Stimulated activated CD8-positive, alpha-beta memory T cell treated with anti-CD3 and anti-CD28 coated beads, Interleukin-12 subunit alpha, Interleukin-12 subunit beta, amount 100 ng/mL, for 4 hours (primary cell): ENCODE measurements around the gene DCAF12.

ENCODE experiments used
- DNase-seq: peaks from one replicate; pipeline ENCODE4 v3.0.0-alpha.2; 2020; ENCODE audit warnings: low read depth

Gene DCAF12

DNA sequence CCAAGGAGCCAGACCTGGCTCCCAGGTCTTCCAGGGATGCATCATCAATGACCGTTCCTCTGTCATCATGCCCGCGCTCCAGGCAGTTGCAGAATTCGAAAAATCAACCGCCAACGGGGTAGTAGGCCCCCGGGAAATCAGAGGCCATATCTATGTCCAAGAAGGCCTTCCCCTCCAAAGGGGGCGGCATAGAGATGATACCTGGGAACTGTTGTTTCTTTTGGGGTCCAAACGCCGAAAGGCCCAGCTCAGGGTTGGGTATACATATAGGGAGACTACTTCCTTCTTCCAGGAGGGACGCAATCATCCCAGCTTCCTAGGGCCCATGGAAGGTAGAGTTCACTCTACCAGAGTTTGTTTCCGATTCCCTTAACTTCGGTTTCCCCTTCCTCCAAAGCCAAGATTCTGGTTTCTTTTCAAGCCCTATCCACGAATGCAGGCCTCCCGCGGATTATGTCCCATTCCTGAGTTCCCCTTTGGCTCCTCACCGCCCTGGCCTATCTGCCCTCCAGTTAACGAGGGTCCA is 754 bp downstream of the DCAF12 start:
- DNase-seq, result no peak

DNA sequence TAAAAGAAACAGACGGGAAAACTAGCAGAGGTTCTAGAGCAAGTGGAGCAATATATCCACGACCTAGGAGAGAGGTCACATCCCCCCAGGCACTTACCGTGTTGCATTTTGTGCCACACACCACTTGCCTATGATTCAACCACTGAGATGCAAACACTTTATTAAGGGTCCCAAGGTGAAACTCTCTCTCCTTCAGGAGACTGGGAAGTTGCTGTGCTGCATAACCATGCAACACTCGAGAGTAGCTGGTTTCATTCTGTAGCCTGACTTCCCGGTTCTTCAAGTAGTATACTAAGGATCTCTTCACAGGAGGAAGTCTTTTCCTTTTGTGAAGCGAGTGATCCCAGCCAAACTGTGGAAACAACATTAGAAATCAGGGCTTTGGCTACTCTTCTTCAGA is 1.6 kb downstream of the DCAF12 start:
- DNase-seq, result no peak

DNA sequence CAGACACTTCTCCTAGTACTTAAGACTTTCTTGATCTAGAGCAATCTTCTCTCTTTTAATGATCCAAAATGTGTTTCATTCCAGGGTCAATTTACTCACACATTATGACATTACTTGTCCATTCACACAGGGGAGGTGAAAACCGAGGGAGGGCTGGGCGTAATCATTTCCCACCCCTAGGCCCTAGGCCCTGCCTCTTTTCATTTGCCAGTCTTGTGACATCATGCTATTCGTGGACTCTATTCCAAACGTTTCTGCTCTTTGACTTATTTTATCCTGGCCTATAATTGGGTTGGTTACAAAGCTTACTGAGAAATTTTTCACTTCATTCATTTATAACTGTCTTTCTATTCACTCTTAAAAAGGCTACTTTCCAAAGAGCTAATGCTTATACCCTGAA is 2.4 kb downstream of the DCAF12 start:
- DNase-seq, result no peak

DNA sequence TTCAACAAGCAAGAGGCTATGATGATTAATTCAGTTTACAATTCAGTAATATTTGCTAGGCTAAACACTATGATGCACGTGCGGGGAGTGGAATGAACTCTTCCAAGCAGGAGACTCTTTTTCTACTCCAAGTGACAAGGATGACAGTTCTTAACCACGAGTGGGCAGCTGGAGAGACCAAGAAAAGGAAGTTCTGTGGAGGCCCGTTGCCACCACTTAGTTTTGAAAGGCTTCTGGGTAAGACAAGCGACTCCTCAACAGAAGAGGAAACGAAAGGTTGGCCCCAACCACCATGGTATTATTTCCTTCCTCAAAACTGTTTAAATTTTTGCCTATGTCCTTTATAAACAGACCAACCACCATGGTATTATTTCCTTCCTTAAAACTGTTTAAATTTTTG is 2.8 kb downstream of the DCAF12 start:
- DNase-seq, result no peak

DNA sequence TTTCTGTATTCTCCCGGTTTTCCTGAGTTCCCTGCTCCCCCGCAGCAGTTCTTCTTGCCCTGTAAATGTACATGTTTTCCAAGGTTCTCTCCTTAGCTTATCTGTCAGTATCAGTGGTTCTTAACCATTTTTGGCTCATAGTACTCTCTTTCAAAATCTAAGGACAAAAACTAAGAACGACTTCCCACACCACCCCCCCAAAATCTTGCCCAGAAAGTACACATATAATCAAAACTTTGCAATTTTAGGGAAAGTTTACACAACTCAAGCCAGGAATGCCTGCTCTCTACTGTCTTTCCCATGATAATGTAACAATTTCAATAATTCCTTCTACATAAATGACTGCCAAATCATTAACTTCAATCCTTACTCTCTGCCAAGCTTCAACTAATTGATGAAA is 4.5 kb downstream of the DCAF12 start:
- no peak for DNase-seq

DNA sequence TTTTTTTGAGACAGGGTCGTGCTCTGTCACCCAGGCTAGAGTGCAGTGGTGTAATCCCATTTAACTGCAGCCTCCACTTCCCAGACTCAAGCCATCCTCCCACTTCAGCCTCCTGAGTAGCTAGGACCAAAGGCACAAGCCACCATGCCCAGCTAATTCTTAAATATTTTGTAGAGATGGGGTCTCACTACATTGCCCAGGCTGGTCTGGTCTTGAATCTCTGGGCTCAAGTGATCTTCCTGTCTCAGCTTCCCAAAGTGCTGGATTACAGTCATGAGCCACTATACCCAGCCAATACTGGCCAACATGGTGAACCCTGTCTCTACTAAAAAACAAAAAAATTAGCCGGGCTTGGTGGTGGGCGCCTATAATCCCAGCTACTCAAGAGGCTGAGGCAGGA is 6.8 kb downstream of the DCAF12 start:
- no peak for DNase-seq

DNA sequence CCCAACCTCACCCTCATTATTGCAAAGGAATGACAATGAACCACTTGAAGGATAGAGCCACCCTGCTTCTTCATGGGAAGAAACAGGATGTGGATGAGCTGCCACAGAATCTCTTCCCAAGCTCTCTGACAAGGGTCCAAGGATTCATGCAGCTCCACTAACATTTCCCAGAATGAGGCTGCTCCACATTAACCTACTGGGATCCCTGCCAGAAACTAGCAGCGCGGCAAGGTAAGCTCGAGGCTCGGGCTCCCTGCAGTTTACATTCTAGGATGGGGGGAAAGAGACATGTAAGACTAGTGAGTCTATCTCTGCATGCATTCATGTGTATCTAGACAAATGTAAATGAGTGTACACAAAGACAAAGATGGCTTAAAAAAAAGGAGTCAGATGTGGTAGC is 12.1 kb downstream of the DCAF12 start:
- no peak for DNase-seq

DNA sequence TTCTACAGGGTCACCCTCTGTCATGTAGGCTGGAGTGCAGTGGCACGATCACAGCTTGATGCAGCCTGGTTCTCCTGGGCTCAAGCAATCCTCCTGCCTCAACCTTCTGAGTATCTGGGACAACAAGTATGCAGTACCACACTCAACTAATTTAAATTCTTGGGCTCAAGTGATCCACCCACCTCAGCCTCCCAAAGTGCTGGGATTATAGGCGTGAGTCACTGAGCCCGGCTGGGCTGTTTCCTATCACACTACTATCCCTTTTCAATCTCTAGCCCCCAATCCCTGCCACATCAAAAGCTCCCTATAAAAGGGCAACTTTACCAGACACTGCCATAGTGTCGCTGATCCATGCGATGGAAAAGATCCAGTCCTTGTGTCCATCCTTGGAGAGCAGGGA is 20.4 kb downstream of the DCAF12 start:
- DNase-seq, result no peak

DNA sequence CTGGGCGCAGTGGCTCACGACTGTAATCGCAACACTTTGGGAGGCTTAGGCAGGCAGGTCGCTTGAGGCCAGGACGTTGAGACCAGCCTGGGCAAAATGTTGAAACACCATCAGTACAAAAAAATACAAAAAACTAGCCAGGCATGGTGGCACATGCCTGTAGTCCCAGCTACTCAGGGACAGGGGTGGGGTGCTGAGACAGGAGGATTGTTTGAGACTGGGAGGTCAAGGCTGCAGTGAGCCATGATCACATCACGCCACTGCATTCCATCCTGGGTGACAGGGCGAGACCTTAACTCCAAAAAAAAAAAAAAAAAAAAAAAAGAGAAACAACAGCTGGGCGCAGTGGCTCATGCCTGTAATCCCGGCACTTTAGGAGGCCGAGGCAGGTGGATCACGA is 23.7 kb downstream of the DCAF12 start:
- no peak for DNase-seq

DNA sequence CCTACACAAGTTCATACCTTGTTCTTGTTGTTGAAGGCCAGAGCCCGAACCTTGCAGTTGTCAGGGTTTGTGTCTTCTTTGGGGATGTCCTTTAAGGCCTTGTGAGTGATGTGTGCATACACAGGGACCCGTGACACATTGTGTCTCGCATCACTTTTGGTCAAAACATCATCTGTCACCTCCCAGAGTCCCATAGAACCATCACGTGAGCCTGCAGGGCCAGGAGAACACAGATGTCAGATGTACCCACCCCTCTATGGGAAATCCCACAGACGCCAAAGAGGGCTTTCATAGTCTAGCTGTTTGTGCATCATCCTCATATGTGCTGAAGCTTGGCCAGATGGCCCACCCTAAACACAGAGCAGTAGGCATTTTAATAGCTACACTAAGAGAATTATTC is 28.2 kb downstream of the DCAF12 start:
- DNase-seq, result no peak

DNA sequence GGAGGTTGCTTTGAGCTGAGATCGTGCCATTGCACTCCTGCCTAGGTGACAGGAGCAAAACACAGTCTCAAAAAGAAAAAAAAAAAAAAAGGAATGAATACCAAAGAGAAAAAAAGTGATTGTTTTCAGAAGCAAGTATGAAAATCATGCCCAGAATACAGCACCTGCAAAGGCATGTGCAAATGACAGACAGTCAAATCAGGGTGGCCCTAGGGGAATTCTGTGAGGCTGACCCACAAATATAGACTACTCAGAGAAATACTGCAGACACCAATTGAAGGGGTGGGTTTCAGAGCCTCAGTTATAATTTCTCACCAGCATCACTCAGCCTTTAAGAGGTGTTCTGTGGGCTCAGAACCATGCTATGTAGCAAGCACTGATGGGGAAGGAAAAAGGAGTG is 28.6 kb downstream of the DCAF12 start:
- no peak for DNase-seq

DNA sequence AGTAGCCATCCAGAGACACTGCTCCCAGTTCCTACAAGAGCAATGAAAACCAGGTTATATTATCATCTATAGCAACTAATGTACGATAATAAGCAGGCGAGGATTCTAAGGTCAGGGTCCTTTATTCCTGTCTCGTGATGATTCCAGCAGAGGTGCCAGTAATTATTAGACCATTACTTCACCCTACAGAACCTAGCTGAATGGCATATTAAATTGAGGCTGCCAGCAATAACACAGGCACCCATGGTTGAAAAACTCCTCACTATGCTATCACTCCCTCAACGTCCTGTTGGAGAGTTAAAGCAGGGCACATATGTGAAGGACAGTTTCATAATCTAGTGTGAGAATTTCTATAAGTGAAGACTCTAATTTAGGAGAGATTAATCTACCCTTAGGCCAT is 29.7 kb downstream of the DCAF12 start:
- no peak for DNase-seq

DNA sequence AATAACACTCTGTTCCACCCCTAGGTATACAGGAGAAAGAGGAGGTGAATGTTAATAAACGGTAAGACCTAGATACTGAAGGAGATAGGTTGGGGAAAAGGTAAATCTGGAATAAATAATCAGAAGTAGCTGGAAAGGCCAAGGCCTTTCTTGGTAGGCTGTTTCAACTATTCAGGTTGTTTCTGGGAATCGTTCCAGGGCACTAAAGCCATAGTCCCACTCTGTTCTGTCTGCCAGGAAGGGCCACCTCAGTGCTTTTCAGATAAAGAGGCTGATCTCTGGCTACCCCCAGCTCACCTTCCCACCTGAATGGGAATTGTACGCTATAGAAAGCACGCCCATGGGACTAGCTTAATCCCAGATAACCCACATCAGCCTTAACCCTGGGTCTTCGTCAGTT is 32.9 kb downstream of the DCAF12 start:
- DNase-seq, result no peak

DNA sequence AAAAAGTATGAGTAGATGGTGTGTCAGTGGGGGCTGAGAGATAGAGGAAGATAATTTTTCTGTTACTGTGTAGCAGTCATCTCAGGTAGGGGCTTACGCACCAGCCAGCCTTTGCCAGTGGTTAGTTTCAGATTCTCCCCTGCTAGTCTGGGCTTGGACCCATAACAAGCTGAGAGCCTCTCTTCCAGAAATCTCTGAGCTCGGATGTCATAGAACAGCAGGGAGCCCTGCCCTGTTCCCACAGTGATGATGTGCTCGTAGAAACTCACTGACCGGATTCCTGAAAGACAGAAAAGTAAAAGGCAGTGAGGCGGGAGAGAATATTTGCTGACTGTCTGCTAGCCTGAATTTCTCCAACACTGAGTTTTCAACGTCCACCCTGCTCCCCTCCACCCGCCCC is 37.2 kb downstream of the DCAF12 start:
- no peak for DNase-seq

DNA sequence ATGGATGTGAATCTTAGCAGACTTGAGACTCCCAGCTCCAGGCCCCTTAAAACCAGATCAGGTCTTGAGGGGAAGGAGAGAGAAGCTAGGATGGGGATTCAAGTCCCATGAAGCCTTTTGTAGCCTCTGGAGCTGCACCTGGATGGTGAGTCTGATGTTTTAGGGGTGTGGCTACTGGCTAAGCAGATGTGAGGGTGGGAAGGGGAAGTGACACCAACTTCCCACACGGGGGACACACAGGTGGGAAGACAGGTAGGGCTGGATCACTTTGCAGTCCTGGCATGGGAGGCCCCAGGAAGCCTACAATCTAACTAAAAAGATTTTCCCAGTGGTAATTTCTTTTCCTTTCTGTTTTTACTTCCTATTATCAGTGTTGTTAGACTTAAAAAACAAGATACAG is 39.1 kb downstream of the DCAF12 start:
- DNase-seq, result no peak

DNA sequence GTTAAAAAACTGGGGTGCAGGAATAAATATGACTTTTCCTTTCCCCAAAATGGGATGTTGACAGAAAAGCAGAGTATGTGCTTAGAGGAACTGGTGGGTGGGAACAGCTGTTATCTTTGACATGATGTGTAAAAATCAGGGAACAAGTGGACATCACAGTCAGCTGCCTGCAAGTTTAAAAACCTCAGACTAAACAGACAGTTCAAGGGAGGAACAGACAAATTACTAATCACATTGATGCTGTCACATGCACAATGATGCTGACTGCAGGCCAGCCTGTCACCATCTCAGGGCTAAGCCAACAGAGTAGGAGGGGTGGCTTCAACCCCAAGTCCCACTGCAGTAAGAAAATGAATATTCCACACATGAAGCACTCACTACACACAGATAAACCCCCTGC is 39.6 kb downstream of the DCAF12 start:
- no peak for DNase-seq

DNA sequence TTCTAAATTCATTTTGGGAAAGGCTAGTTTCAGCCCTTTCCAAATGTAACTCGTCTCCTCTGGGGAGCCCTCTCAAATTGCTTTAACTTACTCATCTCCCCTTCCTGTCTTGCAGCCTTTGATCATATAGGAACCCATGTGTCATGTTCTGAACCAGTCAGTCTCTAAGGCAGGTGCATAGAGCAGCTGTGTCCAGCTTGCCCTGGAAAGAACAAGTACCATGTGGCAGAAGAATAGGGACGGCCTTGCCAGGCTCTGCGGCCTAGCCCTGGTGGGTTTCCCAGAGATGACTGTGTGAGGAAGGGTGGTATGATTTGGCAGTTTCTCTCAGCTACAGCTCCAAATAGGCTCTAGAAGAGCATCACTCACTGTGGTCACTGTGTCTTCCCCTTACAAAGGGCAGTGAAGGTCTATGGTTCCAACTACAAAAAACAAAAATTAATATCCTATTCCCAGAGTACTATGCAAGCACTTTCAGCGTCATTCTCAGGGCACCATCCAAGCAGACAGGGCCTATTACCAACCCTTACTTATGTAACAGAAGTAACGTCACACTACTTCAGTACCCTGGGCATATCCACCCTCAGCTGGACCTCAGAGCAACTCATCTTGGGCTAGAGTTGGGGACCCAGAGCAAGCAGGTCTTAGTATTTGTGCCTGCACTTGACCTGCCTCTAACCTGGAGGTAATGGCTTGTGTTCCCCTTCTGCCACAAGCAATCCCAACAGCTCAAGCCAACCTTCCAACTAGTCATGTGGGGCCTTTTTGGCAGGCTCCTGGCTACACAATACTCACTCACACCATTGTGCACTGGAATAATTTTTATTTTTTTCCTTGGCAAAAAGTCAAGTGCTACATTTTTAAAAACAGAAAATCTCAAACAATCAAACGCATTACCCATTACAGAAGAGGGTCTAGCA is 40.7 kb downstream of the DCAF12 start:
- DNase-seq, result no peak

DNA sequence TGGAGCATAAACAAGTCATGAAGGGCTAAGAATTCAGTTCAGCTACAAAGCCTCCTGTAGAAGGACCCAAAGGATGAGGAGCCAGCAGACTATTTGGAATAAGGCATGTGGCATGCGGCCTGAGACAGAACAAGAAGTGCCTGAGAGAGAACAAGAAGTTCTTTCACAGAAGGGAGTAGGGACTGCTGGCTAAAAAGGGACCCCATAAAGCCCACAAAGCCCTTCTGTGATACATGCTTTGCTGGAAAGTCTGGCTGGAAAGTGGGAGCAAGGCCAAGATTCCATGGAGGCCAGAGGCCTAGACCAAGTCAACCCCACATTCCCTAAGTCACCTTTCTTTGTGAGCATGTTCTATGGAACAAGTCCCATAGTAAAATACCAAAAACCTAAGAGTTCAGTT is 41.9 kb downstream of the DCAF12 start:
- no peak for DNase-seq

DNA sequence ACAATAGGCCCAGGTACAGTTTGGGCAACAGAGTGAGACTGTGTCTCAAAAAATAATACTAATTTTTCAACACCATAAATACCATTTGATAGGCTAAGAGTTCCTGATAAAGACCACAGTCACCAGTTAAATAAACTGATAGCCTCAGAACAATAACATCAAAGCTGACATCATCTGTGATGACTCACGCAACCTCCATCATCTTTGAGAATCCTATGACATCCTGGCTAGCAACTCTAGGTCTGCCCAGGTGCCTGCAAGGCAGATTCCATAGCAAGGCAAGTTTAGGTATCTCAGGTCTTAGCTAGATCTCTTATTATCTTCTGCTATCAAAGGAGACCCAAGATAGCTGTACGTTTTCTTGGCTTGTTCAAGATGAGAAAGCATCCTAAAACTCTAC is 47.3 kb downstream of the DCAF12 start:
- DNase-seq, result no peak

DNA sequence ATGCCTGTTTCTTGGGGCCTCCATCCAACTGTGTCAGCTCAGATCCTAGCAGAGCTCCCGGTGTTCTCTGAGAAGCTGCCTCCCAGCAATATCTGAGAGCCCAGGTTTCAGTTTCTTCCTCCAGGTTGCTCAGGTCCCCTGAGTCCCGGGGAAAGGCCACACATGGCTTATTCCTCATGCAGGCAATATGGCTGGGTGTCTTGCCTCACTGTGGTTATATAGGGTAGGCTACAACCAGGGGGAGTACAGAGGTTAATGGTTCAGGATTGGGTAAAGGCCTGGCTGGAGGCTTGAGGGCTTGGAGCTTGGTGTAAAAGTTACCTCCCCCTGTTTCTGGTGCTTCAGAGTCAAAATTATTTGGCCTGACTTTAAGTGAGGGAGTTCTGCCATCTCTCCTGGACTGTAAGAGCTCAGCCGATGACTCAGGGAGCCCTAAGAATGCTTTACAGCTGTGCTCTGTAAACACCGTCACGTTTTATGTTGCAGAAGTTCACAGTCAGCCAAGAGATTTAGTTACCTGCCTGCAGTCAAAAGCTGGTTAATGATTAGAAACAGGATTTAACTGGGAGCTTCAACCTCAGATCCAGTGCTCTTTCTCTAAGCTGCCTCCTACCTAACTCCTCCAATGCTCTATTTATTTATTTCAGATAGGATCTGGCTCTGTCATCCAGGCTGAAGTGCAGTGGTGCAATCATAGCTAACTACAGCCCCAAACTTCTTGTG is 53.5 kb downstream of the DCAF12 start:
- no peak for DNase-seq

DNA sequence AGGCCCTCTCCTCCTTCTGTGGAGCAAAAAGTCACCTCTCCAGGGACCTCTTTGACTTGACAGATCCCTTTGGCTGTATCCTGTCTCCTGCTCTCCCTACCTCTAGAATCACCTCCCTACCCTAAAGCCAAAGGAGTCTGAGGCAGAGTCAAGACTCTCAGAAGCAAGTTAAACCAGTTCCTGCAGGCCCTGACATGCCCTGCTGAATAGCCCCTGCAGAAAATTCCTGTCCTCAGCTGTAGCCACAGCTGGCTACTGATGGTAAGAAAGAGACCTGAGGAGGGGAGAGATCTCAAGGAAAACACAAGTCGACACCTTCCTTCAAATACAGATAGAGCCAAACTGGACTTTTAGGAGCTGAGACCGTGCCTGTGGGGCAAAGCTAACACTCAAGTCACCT is 54.1 kb downstream of the DCAF12 start:
- no peak for DNase-seq

DNA sequence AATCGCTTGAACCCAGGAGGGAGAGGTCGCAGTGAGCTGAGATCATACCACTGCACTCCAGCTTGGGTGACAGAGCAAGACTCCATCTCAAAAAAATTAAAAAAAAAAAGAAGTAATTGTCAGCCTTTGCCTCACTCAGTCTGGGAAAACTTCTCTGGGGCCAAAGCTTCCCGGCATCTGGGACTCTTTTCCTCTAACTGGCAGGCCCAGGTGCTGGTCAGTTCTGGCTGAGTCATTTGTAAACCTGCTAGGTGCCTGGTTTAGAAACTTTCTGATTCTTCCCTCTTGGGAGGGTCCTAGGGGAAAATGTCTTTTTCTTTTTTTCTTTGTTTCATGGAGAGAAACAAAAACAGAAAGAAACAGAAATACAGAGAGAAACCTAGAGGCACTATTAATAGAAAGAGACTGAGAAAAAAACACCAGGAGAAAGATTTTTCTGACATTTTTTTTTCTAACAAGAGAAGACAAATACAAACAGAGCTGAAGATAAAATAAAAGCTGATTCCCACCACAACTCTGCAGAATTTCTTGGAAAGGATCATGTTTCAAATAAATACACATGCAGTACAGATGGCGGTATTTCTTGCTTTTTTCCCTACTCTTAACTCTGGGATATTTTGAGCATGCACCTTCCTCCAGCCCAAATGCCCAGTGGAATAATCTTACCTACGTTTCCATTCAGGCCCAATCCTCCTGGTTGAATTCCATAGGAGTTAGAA is 55.7 kb downstream of the DCAF12 start:
- no peak for DNase-seq

DNA sequence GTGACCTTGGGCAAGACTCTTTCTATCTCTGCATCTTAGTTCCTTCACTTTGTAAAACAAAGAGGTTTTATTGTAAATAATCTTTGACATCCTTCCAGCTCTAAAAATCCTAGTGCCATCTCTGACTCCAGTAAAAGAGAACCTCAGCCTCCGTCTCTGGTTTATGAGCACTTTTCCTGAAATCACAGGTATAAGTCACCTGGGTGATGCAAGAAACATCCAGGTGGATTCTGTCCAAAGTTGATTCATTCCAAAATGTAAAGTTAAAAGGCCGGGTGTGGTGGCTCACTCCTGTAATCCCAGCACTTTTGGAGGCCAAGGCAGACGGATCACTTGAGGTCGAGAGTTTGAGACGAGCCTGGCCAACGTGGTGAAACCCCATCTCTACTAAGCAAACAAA is 56.7 kb downstream of the DCAF12 start:
- no peak for DNase-seq
